HEK293 (cell line): ENCODE data around the gene LETM1.

Experiments used
- CTCF ChIA-PET: fragments of 350-600 bp; formaldehyde crosslinking; extraction: SDS; loops from one replicate; lab custom pipeline; 2021; ENCODE audit warnings: antibody characterized with exemption; lab: Yijun Ruan, JAX
- POLR2A ChIA-PET: fragments of 300-600 bp; formaldehyde crosslinking; extraction: SDS; loops from one replicate; lab custom pipeline; 2020; ENCODE audit warnings: antibody characterized with exemption, inconsistent platforms; lab: Yijun Ruan, JAX
- H3K27ac ChIP-seq: fragments of 200-500 bp; sonication (Bioruptor generic); 2 replicates; pipeline ENCODE4 v1.5.1; 2014; ENCODE audit warnings: low read depth, low read length, control low read depth, inconsistent platforms; ENCODE audit errors: extremely low read depth
- H3K36me3 ChIP-seq, 2 experiments: fragments of 200-500 bp in 1 of 2; sonication (Bioruptor generic) in 1 of 2; 1 replicate in 1 of 2; 2 replicates in 1 of 2; pipeline ENCODE4 v1.5.1; 2014 to 2017; ENCODE audit warnings: inconsistent platforms in 2 of 2, low read length in 2 of 2; ENCODE audit not compliant: control insufficient read depth in 2 of 2, insufficient read depth in 1 of 2
- H3K4me1 ChIP-seq: fragments of 200-500 bp; sonication (Bioruptor generic); 2 replicates; pipeline ENCODE4 v1.5.1; 2014; ENCODE audit warnings: mild to moderate bottlenecking, low read length, inconsistent platforms; ENCODE audit not compliant: control insufficient read depth, insufficient read depth
- H3K4me3 ChIP-seq: 2 replicates; pipeline ENCODE4 v1.5.1; 2011; ENCODE audit warnings: low read depth, mild to moderate bottlenecking, control low read depth, low read length, moderate library complexity
- H3K9me3 ChIP-seq: fragments of 200-500 bp; sonication (Bioruptor generic); 2 replicates; pipeline ENCODE4 v1.5.1; 2014; ENCODE audit warnings: low read depth, low read length, inconsistent platforms; ENCODE audit not compliant: control insufficient read depth, insufficient read depth
- ATF2 ChIP-seq: fragments of 450-650 bp; formaldehyde crosslinking; IDR thresholded peaks from 2 replicates; pipeline ENCODE4 v1.5.1; 2016; ENCODE audit warnings: missing biosample characterization, missing genetic modification characterization, low read depth
- HIC1 ChIP-seq: fragments of 450-650 bp; formaldehyde crosslinking; IDR thresholded peaks from 2 replicates; pipeline ENCODE4 v1.5.1; 2016; ENCODE audit warnings: missing biosample characterization, missing genetic modification characterization
- RBAK ChIP-seq: fragments of 450-650 bp; formaldehyde crosslinking; IDR thresholded peaks from 2 replicates; pipeline ENCODE4 v1.5.1; 2016; ENCODE audit warnings: missing biosample characterization, missing genetic modification characterization
- TSHZ1 ChIP-seq: fragments of 450-650 bp; formaldehyde crosslinking; IDR thresholded peaks from 2 replicates; pipeline ENCODE4 v1.5.1; 2016; ENCODE audit warnings: missing biosample characterization, missing genetic modification characterization, borderline replicate concordance
- WT1 ChIP-seq: fragments of 450-650 bp; formaldehyde crosslinking; IDR thresholded peaks from 2 replicates; pipeline ENCODE4 v1.5.1; 2016; ENCODE audit warnings: missing biosample characterization, missing genetic modification characterization
- ZFP37 ChIP-seq: fragments of 450-650 bp; formaldehyde crosslinking; IDR thresholded peaks from 2 replicates; pipeline ENCODE4 v1.5.1; 2016; ENCODE audit warnings: missing biosample characterization, missing genetic modification characterization
- ZFP69B ChIP-seq: fragments of 450-650 bp; formaldehyde crosslinking; IDR thresholded peaks from 2 replicates; pipeline ENCODE4 v1.5.1; 2016; ENCODE audit warnings: missing biosample characterization, missing genetic modification characterization
- ZNF112 ChIP-seq: fragments of 450-650 bp; formaldehyde crosslinking; IDR thresholded peaks from 2 replicates; pipeline ENCODE4 v1.5.0; 2017; ENCODE audit warnings: missing biosample characterization, missing genetic modification characterization
- ZNF148 ChIP-seq: fragments of 450-650 bp; formaldehyde crosslinking; IDR thresholded peaks from 2 replicates; pipeline ENCODE4 v1.5.0; 2017; ENCODE audit warnings: missing biosample characterization, missing genetic modification characterization, borderline replicate concordance
- ZNF214 ChIP-seq: fragments of 450-650 bp; formaldehyde crosslinking; IDR thresholded peaks from 2 replicates; pipeline ENCODE4 v1.5.1; 2017; ENCODE audit warnings: missing biosample characterization, mild to moderate bottlenecking, missing genetic modification characterization, borderline replicate concordance
- ZNF24 ChIP-seq: fragments of 450-650 bp; formaldehyde crosslinking; IDR thresholded peaks from 2 replicates; pipeline ENCODE4 v1.5.1; 2016; ENCODE audit warnings: missing biosample characterization, missing genetic modification characterization
- ZNF292 ChIP-seq: fragments of 450-650 bp; formaldehyde crosslinking; IDR thresholded peaks from 2 replicates; pipeline ENCODE4 v1.5.1; 2016; ENCODE audit warnings: low read depth, missing biosample characterization, missing genetic modification characterization, borderline replicate concordance
- ZNF324 ChIP-seq: fragments of 450-650 bp; formaldehyde crosslinking; IDR thresholded peaks from 2 replicates; pipeline ENCODE4 v1.5.1; 2016; ENCODE audit warnings: missing biosample characterization, missing genetic modification characterization
- ZNF354C ChIP-seq: fragments of 450-650 bp; formaldehyde crosslinking; IDR thresholded peaks from 2 replicates; pipeline ENCODE4 v1.5.1; 2016; ENCODE audit warnings: missing biosample characterization, missing genetic modification characterization, low read depth, borderline replicate concordance
- ZNF423 ChIP-seq: fragments of 450-650 bp; formaldehyde crosslinking; IDR thresholded peaks from 2 replicates; pipeline ENCODE4 v1.5.1; 2016; ENCODE audit warnings: missing biosample characterization, missing genetic modification characterization
- ZNF501 ChIP-seq: fragments of 450-650 bp; formaldehyde crosslinking; IDR thresholded peaks from 2 replicates; pipeline ENCODE4 v1.5.1; 2016; ENCODE audit warnings: missing biosample characterization, missing genetic modification characterization
- ZNF791 ChIP-seq: fragments of 450-650 bp; formaldehyde crosslinking; IDR thresholded peaks from 2 replicates; pipeline ENCODE4 v1.5.1; 2016; ENCODE audit warnings: missing biosample characterization, missing genetic modification characterization
- ZNF830 ChIP-seq: fragments of 450-650 bp; IDR thresholded peaks from 2 replicates; pipeline ENCODE4 v1.5.0; 2018; ENCODE audit warnings: missing biosample characterization, missing genetic modification characterization, low read depth, mild to moderate bottlenecking, moderate library complexity
- ZNF837 ChIP-seq: fragments of 450-650 bp; formaldehyde crosslinking; IDR thresholded peaks from 2 replicates; pipeline ENCODE4 v1.5.1; 2016; ENCODE audit warnings: missing biosample characterization, missing genetic modification characterization
- ZSCAN30 ChIP-seq: fragments of 450-650 bp; IDR thresholded peaks from 2 replicates; pipeline ENCODE4 v1.5.1; 2018; ENCODE audit warnings: missing biosample characterization, mild to moderate bottlenecking, missing genetic modification characterization, moderate library complexity
- ZXDB ChIP-seq: fragments of 450-650 bp; formaldehyde crosslinking; IDR thresholded peaks from 2 replicates; pipeline ENCODE4 v1.5.1; 2016; ENCODE audit warnings: missing biosample characterization, missing genetic modification characterization

Gene LETM1

GRCh38 chr4:1832690-1833089 lies 23.3 kb downstream of the LETM1 start:
- ChIA-PET POLR2A (no interaction called here), CTCF (interaction anchor here (1.0 kb wide), 1 partner anchor 86 kb away, joined by 4 read pairs; no protein-coding TSS in a partner anchor)
- Histone ChIP-seq H3K36me3 (peaks cover 5 to 79% of the 10 kb centered on the region in 2 experiments; a peak in 2 of 3 replicates), H3K4me3 (no peak overlapping the region), H3K4me1 (no peaks in the 10 kb centered on the region)
- no peak for TF ChIP-seq ZNF24 (tag by site-specific recombination)
- no peak for TF ChIP-seq ZNF214 (tag by site-specific recombination)
- TF ChIP-seq ATF2 (tag by site-specific recombination) = no peak
- TF ChIP-seq ZNF292 = no peak
- TF ChIP-seq WT1 (tag by site-specific recombination) = no peak
- no peak for TF ChIP-seq ZSCAN30 (tag by site-specific recombination)
- TF ChIP-seq, all 188 proteins: peak for 0
- Histone ChIP-seq H3K27ac (no peak overlapping the region), H3K9me3 (no peaks in the 10 kb centered on the region)

GRCh38 chr4:1831331-1831730 lies 24.6 kb downstream of the LETM1 start:
- ChIA-PET CTCF (interaction anchor here (1.1 kb wide), 1 partner anchor 21 kb away, joined by 4 read pairs; no protein-coding TSS in a partner anchor), POLR2A (no interaction called here)
- no peak overlapping the region for H3K27ac ChIP-seq
- H3K36me3 ChIP-seq = peaks cover 4 to 75% of the 10 kb centered on the region in 2 experiments; a peak in 2 of 3 replicates
- no peaks in the 10 kb centered on the region for H3K4me1 ChIP-seq
- no peaks in the 10 kb centered on the region for H3K9me3 ChIP-seq
- TF ChIP-seq ZNF324 (no peak), ZNF354C (no peak), TSHZ1 (tag by site-specific recombination) (no peak), ZNF830 (no peak), HIC1 (no peak), RBAK (tag by site-specific recombination) (no peak), ZNF837 (no peak), ZXDB (tag by site-specific recombination) (no peak), ZNF112 (tag by site-specific recombination) (no peak), ZNF148 (no peak), ZFP69B (tag by site-specific recombination) (no peak), ZNF423 (no peak), ZNF501 (tag by site-specific recombination) (no peak), ZFP37 (no peak), ZNF791 (tag by site-specific recombination) (no peak)
- H3K4me3 ChIP-seq = no peak overlapping the region
